Lower leg skin (tissue), 3 donors: ENCODE results near the gene C16orf78.

ENCODE experiments used
- CTCF ChIP-seq, 3 donors: fragments of 450-650 bp; IDR thresholded peaks; one replicate each; pipeline ENCODE4 v1.5.1; 2016; ENCODE audit warnings: antibody characterized with exemption in 3 of 3, mild to moderate bottlenecking in 3 of 3, moderate library complexity in 2 of 3
- POLR2A ChIP-seq, 2 donors: fragments of 450-650 bp; IDR thresholded peaks; one replicate each; pipeline ENCODE4 v1.6.1; 2016 to 2017; ENCODE audit warnings: antibody characterized with exemption in 2 of 2, mild to moderate bottlenecking in 1 of 2, moderate library complexity in 1 of 2

- no peak for TF ChIP-seq POLR2A (IDR thresholded peaks at IDR 0.05)
- no peak for TF ChIP-seq CTCF (IDR thresholded peaks at IDR 0.05)
Observed at GRCh38 chr16:49350265-49351095, 23.1 kb upstream of the C16orf78 start.
